ENCODE results near the gene SHTN1. TPM values are rescaled to one million over a fixed set of nuclear protein-coding genes. Genes with fewer than 3 reads are reported as not detected.

The SHTN1 gene
- total RNA-seq, 4 donors from 2014 or later, result 16.8 to 45.8 (median 20.4) TPM

DNA sequence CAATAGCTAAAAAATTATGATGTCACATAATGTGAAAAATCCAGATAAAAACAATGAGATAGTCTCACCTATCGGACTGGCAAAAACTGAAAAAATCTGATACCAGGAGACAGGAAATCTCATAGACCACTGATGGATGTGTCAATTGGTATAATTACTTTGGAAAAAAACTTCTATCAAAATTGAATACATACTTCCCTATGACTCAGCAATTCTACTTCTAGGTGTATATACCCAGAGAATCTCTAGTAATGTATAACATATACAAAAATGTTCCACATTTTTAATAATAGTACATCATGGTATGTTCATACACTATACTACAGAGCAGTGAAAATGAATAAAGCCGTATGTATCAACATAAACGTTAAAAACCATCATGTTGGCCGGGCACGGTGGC lies 34.9 kb downstream of the SHTN1 start:
- Histone ChIP-seq H3K9me3 (no peaks in the 10 kb centered on the region), H3K27ac (no peak overlapping the region), H3K4me3 (no peak overlapping the region), H3K4me1 (no peaks in the 10 kb centered on the region), H3K36me3 (peaks cover 0 to 7% (median 0%) of the 10 kb centered on the region in 4 donors), H3K27me3 (no peaks in the 10 kb centered on the region)
- TF ChIP-seq POLR2AphosphoS5 (IDR thresholded peaks at IDR 0.05) (no peak), EP300 (IDR thresholded peaks at IDR 0.05; ENCODE audit: low read depth) (no peak), POLR2A (IDR thresholded peaks at IDR 0.05) (no peak)
- TF ChIP-seq, protein P1, sequence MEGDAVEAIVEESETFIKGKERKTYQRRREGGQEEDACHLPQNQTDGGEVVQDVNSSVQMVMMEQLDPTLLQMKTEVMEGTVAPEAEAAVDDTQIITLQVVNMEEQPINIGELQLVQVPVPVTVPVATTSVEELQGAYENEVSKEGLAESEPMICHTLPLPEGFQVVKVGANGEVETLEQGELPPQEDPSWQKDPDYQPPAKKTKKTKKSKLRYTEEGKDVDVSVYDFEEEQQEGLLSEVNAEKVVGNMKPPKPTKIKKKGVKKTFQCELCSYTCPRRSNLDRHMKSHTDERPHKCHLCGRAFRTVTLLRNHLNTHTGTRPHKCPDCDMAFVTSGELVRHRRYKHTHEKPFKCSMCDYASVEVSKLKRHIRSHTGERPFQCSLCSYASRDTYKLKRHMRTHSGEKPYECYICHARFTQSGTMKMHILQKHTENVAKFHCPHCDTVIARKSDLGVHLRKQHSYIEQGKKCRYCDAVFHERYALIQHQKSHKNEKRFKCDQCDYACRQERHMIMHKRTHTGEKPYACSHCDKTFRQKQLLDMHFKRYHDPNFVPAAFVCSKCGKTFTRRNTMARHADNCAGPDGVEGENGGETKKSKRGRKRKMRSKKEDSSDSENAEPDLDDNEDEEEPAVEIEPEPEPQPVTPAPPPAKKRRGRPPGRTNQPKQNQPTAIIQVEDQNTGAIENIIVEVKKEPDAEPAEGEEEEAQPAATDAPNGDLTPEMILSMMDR (IDR thresholded peaks at IDR 0.05), result no peak
- DNase-seq, result no peak
- intact Hi-C loops (cut with DNase I; ENCODE audit: low total_unique reads) (no loop called here), in situ Hi-C loops (cut with MboI; ENCODE audit: low pct_ligation_motif_present in 1 of 4, low pct_unique_long_range_greater_than_20kb in 1 of 4, low sequenced_read_pairs in 3 of 4) (no loop called here)
- 93 to 95% methylated on average over 5 of the region's 5 CpGs for WGBS, 2 donors (ENCODE audit: low coverage in 1 of 2)

DNA sequence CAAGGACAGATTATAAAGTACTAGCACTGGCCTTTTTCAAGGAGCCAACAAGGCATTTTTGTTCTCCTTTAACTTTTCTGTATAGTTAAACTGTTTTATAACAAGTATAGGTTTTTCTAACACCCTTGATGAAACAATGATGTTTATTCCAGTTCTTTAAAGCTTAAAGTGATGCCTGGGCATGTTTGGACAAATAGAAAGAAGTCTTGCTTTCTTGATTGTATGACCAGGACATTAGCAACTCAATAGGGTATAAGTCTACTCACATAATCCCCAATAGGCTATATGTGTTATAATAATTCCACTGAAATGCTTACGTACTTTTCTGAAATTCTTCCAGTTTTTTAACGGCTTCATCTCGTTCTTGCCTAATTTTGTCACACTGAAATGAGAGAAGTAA lies 36.7 kb downstream of the SHTN1 start:
- H3K27me3 ChIP-seq, result no peaks in the 10 kb centered on the region
- 87 to 88% methylated on average over 3 of the region's 3 CpGs for WGBS, 2 donors (ENCODE audit: low coverage in 1 of 2)
- DNase-seq, result no peak
- no peaks in the 10 kb centered on the region for H3K9me3 ChIP-seq
- no peak overlapping the region for H3K4me3 ChIP-seq
- H3K27ac ChIP-seq, result no peak overlapping the region
- H3K4me1 ChIP-seq, result no peaks in the 10 kb centered on the region
- no peak for TF ChIP-seq POLR2AphosphoS5 (IDR thresholded peaks at IDR 0.05)
- TF ChIP-seq, protein P1 (IDR thresholded peaks at IDR 0.05), result no peak
- TF ChIP-seq EP300 (IDR thresholded peaks at IDR 0.05; ENCODE audit: low read depth), result no peak
- no peak for TF ChIP-seq POLR2A (IDR thresholded peaks at IDR 0.05)
- intact Hi-C loops (cut with DNase I; ENCODE audit: low total_unique reads) (no loop called here), in situ Hi-C loops (cut with MboI; ENCODE audit: low pct_ligation_motif_present in 1 of 4, low pct_unique_long_range_greater_than_20kb in 1 of 4, low sequenced_read_pairs in 3 of 4) (no loop called here)
- H3K36me3 ChIP-seq, result peaks cover 0 to 7% (median 0%) of the 10 kb centered on the region in 4 donors

DNA sequence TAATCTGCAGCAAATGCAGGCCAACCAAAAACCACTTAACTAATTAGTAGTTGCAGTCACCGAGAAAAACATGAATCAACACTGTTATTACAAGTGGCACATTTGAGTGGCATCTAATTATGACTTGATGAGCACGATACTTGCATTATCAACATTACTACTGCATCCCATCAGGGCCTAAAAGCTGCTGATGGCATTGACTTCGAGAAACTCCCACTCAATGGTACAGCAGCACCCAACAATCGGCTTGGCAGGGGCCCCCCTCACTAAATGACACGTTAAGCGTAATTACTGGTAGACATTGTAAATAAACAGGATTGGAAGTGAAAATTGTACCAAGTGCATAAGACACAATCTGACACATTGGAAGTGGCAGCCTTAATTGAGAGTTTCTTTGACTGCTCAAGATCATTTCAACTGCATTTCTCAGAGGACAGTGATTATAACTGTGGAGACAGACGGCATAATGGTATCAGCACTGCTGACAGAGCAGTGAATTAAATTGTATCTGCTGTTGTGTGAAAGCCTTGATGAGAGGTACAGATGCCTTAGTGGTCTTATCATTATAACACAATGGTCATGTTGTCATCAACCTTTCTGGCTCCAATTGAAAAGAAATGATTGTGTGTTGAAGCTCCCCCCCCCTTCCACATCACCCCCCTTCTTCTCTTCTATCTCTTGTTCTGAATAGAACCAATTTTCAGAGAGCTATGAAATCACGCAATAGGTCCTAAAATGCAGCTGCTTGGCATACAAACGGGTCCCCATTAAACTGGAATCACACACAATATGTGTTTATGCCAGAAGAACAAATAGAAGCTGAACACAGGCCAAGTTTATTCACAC lies 43.4 kb downstream of the SHTN1 start:
- DNase-seq, result no peak
- no peak overlapping the region for H3K4me3 ChIP-seq
- in situ Hi-C loops (cut with MboI; ENCODE audit: low pct_ligation_motif_present in 1 of 4, low pct_unique_long_range_greater_than_20kb in 1 of 4, low sequenced_read_pairs in 3 of 4) (no loop called here), intact Hi-C loops (cut with DNase I; ENCODE audit: low total_unique reads) (loop anchor here (5.0 kb wide), 1 partner anchor 1296 kb away; no protein-coding TSS in a partner anchor)
- no peaks in the 10 kb centered on the region for H3K36me3 ChIP-seq
- no peaks in the 10 kb centered on the region for H3K9me3 ChIP-seq
- H3K4me1 ChIP-seq, result no peaks in the 10 kb centered on the region
- TF ChIP-seq, protein P1 (IDR thresholded peaks at IDR 0.05), result no peak
- TF ChIP-seq POLR2AphosphoS5 (IDR thresholded peaks at IDR 0.05) (no peak), POLR2A (IDR thresholded peaks at IDR 0.05) (no peak), EP300 (IDR thresholded peaks at IDR 0.05; ENCODE audit: low read depth) (no peak)
- H3K27ac ChIP-seq, result no peak overlapping the region
- no peaks in the 10 kb centered on the region for H3K27me3 ChIP-seq
- WGBS, 2 donors (ENCODE audit: low coverage in 1 of 2), result 77 to 83% methylated on average over 3 to 9 of the region's 9 CpGs

DNA sequence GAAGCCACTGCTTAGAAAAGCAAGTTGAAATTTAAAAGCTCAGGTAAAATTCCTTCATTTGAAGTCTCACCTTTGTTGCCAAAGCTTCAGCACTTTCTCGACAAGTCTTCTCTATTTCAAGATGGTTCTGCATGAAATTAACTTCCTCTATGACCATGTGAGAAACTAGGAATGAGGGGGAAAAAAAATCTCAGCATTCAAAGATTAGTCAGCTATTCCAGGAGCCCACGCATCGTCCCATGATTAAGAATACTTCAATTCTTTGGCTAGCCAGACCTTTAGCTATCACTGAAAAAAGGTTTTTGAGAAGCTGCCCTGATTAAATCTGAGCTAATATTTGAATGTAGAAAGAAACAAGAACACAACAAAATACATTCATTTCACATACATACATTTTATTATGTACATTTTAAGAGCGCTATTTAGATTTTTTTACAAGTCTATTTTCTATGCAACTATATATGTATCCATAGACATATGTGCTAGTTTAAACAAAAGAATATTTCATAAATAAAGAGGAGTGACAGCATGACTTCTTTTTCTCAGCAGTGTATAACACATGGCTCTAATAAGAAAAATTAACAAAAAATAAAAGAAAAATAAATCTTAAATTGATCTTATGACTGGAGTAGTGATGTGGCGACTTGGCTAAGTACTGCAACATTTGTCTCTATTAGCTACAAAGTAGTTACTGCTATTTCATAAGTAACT lies 44.8 kb downstream of the SHTN1 start:
- intact Hi-C loops (cut with DNase I; ENCODE audit: low total_unique reads) (loop anchor here (5.0 kb wide), 1 partner anchor 1297 kb away; no protein-coding TSS in a partner anchor), in situ Hi-C loops (cut with MboI; ENCODE audit: low pct_ligation_motif_present in 1 of 4, low pct_unique_long_range_greater_than_20kb in 1 of 4, low sequenced_read_pairs in 3 of 4) (no loop called here)
- no peaks in the 10 kb centered on the region for H3K36me3 ChIP-seq
- WGBS, 2 donors (ENCODE audit: low coverage in 1 of 2), result 90 to 98% methylated on average over 4 to 5 of the region's 5 CpGs
- TF ChIP-seq POLR2AphosphoS5 (IDR thresholded peaks at IDR 0.05) (no peak), POLR2A (IDR thresholded peaks at IDR 0.05) (no peak)
- TF ChIP-seq, protein P1 (IDR thresholded peaks at IDR 0.05), result no peak
- DNase-seq, result no peak
- no peak overlapping the region for H3K27ac ChIP-seq
- H3K4me1 ChIP-seq, result no peaks in the 10 kb centered on the region
- H3K4me3 ChIP-seq, result no peak overlapping the region
- H3K27me3 ChIP-seq, result no peaks in the 10 kb centered on the region
- no peaks in the 10 kb centered on the region for H3K9me3 ChIP-seq
